Stomach (tissue), 9 donors: ENCODE measurements around the gene MTHFSD. TPM values are rescaled to one million over a fixed set of nuclear protein-coding genes. Genes with fewer than 3 reads are reported as not detected.
A peak's percentile ranks its signal among the peaks of the same experiment; 100 is the strongest.

Experiments
- DNase-seq, 2 donors: peaks; one replicate each; pipeline versions ENCODE4 v3.0.0 to v3.0.0-alpha.2; 2013 to 2019
- H3K27ac ChIP-seq, 5 donors: fragments of 200-600 bp in 4 of 5; sonication (generic) in 4 of 5; one replicate each; pipeline ENCODE4 v1.5.1; 2013 to 2019; ENCODE audit warnings: mild to moderate bottlenecking in 1 of 5, moderate library complexity in 1 of 5
- H3K27me3 ChIP-seq, 3 donors: fragments of 200-600 bp; sonication (generic); one replicate each; pipeline ENCODE4 v1.5.1; 2017 to 2019; ENCODE audit warnings: mixed run types in 1 of 3
- H3K36me3 ChIP-seq, 4 donors: fragments of 200-600 bp; sonication (generic); 1 replicate in 3 of 4; 2 replicates in 1 of 4; pipeline ENCODE4 v1.5.1; 2016 to 2019
- H3K4me1 ChIP-seq, 4 donors: fragments of 200-600 bp; sonication (generic); one replicate each; pipeline ENCODE4 v1.5.1; 2016 to 2019
- H3K4me3 ChIP-seq, 4 donors: fragments of 200-600 bp; sonication (generic) in 3 of 4; one replicate each; pipeline ENCODE4 v1.5.1; 2016 to 2019; ENCODE audit warnings: mild to moderate bottlenecking in 1 of 4
- H3K9me3 ChIP-seq, 4 donors: fragments of 200-600 bp; sonication (generic); one replicate each; pipeline ENCODE4 v1.5.1; 2016 to 2019
- CTCF ChIP-seq, 7 experiments: fragments of 450-650 bp in 4 of 7; fragments of 200-600 bp in 3 of 7; sonication (generic) in 3 of 7; IDR thresholded peaks; one replicate each; pipeline ENCODE4 v1.5.1; 2016 to 2019; ENCODE audit warnings: antibody characterized with exemption in 7 of 7, control low read depth in 2 of 7, mild to moderate bottlenecking in 1 of 7
- EP300 ChIP-seq: sonication (generic); formaldehyde crosslinking; IDR thresholded peaks from one replicate; pipeline ENCODE4 v1.6.1; 2017; ENCODE audit warnings: antibody characterized with exemption
- POLR2A ChIP-seq, 4 donors: fragments of 450-650 bp; IDR thresholded peaks; one replicate each; pipeline ENCODE4 v1.6.1; 2016; ENCODE audit warnings: antibody characterized with exemption in 4 of 4, control low read depth in 2 of 4, mild to moderate bottlenecking in 1 of 4, moderate library complexity in 1 of 4
- POLR2AphosphoS5 ChIP-seq, 3 donors: sonication (generic); formaldehyde crosslinking; IDR thresholded peaks; one replicate each; pipeline ENCODE4 v1.6.1; 2016; ENCODE audit warnings: antibody characterized with exemption in 3 of 3
- WGBS, 5 donors: extraction: QIAGEN DNeasy Blood & Tissue Kit in 3 of 5; methylation state at CpG; one replicate each; pipeline versions ENCODE4 v1.1.5 to v1.1.7; 2013 to 2018; 5-methylcytosine and 5-hydroxymethylcytosine counted together
- intact Hi-C: fragments of 100-400 bp; cut with DNase I; formaldehyde crosslinking; loops from one replicate; pipeline ENCODE4 v1.15.1; 2023; ENCODE audit warnings: low total_unique reads
- polyA plus RNA-seq, 3 donors: library from polyadenylated mRNA; stranded (reverse); fragments of 200-250 nt; gene quantifications; one replicate each; pipeline ENCODE4 v1.2.3, GENCODE V29; 2013
- total RNA-seq, 5 donors: library from RNA; depleted of rRNA; stranded (reverse); fragments of >200 nt; gene quantifications; one replicate each; pipeline versions ENCODE4 v1.1.0 to v1.2.3, GENCODE V29; 2014 to 2016
- donor health status: healthy with polysubstance abuse.
- donor health status: Bipolar disorder and iron deficiency.
- donor health status: healthy.

The MTHFSD gene
- total and polyA plus RNA-seq, 8 donors, result 3.5 to 23.1 (median 7.7) TPM

- no peak for TF ChIP-seq POLR2A (IDR thresholded peaks at IDR 0.05)
- TF ChIP-seq CTCF (IDR thresholded peaks at IDR 0.05), result no peak
- TF ChIP-seq EP300, result no peak
- no peak for TF ChIP-seq POLR2AphosphoS5 (IDR thresholded peaks at IDR 0.05)
- Histone ChIP-seq H3K9me3 (no peaks in the 10 kb centered on the region), H3K4me3 (no peak overlapping the region), H3K4me1 (no peaks in the 10 kb centered on the region), H3K27me3 (peaks cover 0 to 69% (median 14%) of the 10 kb centered on the region in 3 donors), H3K36me3 (no peaks in the 10 kb centered on the region), H3K27ac (no peak overlapping the region)
- WGBS, 5 donors, result 72 to 87% (median 75%) methylated on average over 2 of the region's 2 CpGs
- intact Hi-C loops, result no loop called here
- DNase-seq, result no peak
These were observed 46.3 kb upstream of the MTHFSD start for GRCh38 chr16:86601356-86601755.

GRCh38 chr16:86598607-86599565 lies 43.9 kb upstream of the MTHFSD start:
- no peak for TF ChIP-seq CTCF (IDR thresholded peaks at IDR 0.05)
- TF ChIP-seq POLR2A (IDR thresholded peaks at IDR 0.05), result no peak
- TF ChIP-seq POLR2AphosphoS5 (IDR thresholded peaks at IDR 0.05), result no peak
- TF ChIP-seq EP300, result no peak
- H3K27me3 ChIP-seq, result peaks cover 0 to 73% (median 25%) of the 10 kb centered on the region in 3 donors
- no peaks in the 10 kb centered on the region for H3K9me3 ChIP-seq
- DNase-seq, result no peak
- H3K36me3 ChIP-seq, result no peaks in the 10 kb centered on the region
- 50 to 69% (median 66%) methylated on average over 22 of the region's 22 CpGs for WGBS, 5 donors
- H3K4me1 ChIP-seq, result no peaks in the 10 kb centered on the region
- intact Hi-C loops, result no loop called here
- H3K27ac ChIP-seq, result no peak overlapping the region
- H3K4me3 ChIP-seq, result no peak overlapping the region

GRCh38 chr16:86597880-86598606 lies 43.0 kb upstream of the MTHFSD start:
- DNase-seq, result peak in 1 of 2 donors; percentile 33
- no peaks in the 10 kb centered on the region for H3K36me3 ChIP-seq
- no peaks in the 10 kb centered on the region for H3K4me1 ChIP-seq
- H3K9me3 ChIP-seq, result no peaks in the 10 kb centered on the region
- no peak overlapping the region for H3K4me3 ChIP-seq
- intact Hi-C loops, result no loop called here
- H3K27ac ChIP-seq, result no peak overlapping the region
- H3K27me3 ChIP-seq, result peaks cover 0 to 79% (median 34%) of the 10 kb centered on the region in 3 donors
- 52 to 66% (median 65%) methylated on average over 7 of the region's 7 CpGs for WGBS, 5 donors
- TF ChIP-seq EP300, result no peak
- no peak for TF ChIP-seq POLR2AphosphoS5 (IDR thresholded peaks at IDR 0.05)
- TF ChIP-seq CTCF (IDR thresholded peaks at IDR 0.05), result no peak
- TF ChIP-seq POLR2A (IDR thresholded peaks at IDR 0.05), result no peak

- Histone ChIP-seq H3K27me3 (peaks cover 0 to 81% (median 32%) of the 10 kb centered on the region in 3 donors), H3K27ac (no peak overlapping the region), H3K4me3 (no peak overlapping the region), H3K36me3 (no peaks in the 10 kb centered on the region), H3K9me3 (no peaks in the 10 kb centered on the region), H3K4me1 (no peaks in the 10 kb centered on the region)
- intact Hi-C loops, result no loop called here
- TF ChIP-seq POLR2AphosphoS5 (IDR thresholded peaks at IDR 0.05) (no peak), CTCF (IDR thresholded peaks at IDR 0.05) (no peak), POLR2A (IDR thresholded peaks at IDR 0.05) (no peak), EP300 (no peak)
- no peak for DNase-seq
- 81 to 84% (median 81%) methylated on average over 18 of the region's 18 CpGs for WGBS, 5 donors
These were observed 42.3 kb upstream of the MTHFSD start for GRCh38 chr16:86597126-86597879.
